Measurements from ENCODE around the gene KHDRBS1.

GRCh38 chr1:32045772-32046171 lies 32.1 kb downstream of the KHDRBS1 start:
- no peak for TF ChIP-seq CTCF (IDR thresholded peaks at IDR 0.05)
- no peak for TF ChIP-seq POLR2A (IDR thresholded peaks at IDR 0.05)

Measured in body of pancreas (tissue), 4 donors.